HG03196 (cell line): Measurements from ENCODE around the gene PLBD2.

Experiments used
- ATAC-seq: cut with Tn5 transposase; IDR thresholded peaks from one replicate; pipeline ENCODE4 v1.9.1; 2021; ENCODE audit not compliant: unreplicated experiment

PLBD2 gene

GRCh38 chr12:113439301-113439597 lies 80.9 kb downstream of the PLBD2 start:
- ATAC-seq = no peak

DNA sequence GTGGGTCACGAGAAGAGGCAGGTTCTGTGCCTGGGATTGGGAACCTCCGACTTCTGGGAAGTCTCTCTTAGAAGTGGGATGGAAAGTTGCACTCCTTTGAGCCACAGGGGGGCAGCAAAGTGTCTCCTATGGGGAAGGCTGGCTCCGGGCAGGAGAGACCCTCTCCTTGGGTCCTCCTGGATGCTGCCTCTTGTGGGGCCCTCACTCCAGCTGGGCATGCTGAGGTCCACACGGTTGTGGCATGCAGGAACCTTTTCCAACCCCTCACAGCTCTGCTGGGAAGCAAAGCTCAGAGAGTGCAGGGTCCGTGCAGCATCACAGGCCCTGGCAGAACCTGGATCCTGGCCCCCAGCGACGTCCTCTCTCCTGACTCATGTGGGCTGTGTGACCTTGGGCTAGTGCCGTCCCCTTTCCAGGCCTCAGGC lies 81.2 kb downstream of the PLBD2 start:
- ATAC-seq = no peak

GRCh38 chr12:113440336-113440735 lies 81.9 kb downstream of the PLBD2 start:
- no peak for ATAC-seq
